HepG2 (cell line): Measurements from ENCODE around the gene TIMP3. TPM values are rescaled to one million over a fixed set of nuclear protein-coding genes. Genes with fewer than 3 reads are reported as not detected.

ENCODE experiments used
- ATF6 ChIP-seq: sonication (generic); formaldehyde crosslinking; conservative IDR thresholded peaks from 2 replicates; pipeline ENCODE4 v1.4.0; 2020; ENCODE audit warnings: missing genetic modification reagents
- BCL3 ChIP-seq: sonication (generic); formaldehyde crosslinking; IDR thresholded peaks from 2 replicates; pipeline ENCODE4 v1.5.1; 2020; ENCODE audit warnings: mild to moderate bottlenecking, missing genetic modification reagents, moderate library complexity
- CEBPB ChIP-seq: IDR thresholded peaks from 2 replicates; pipeline ENCODE4 v1.6.1; 2011; ENCODE audit warnings: low read depth, low read length, improper control_type of control experiment, borderline replicate concordance
- FOXK2 ChIP-seq: fragments of 450-650 bp; IDR thresholded peaks from 2 replicates; pipeline ENCODE4 v1.6.1; 2016
- HINFP ChIP-seq: sonication (generic); formaldehyde crosslinking; IDR thresholded peaks from 2 replicates; pipeline ENCODE4 v1.4.0; 2020; ENCODE audit warnings: low read depth, mild to moderate bottlenecking, missing genetic modification reagents
- HMG20A ChIP-seq: IDR thresholded peaks from 2 replicates; pipeline ENCODE4 v1.6.1; 2016; ENCODE audit warnings: borderline replicate concordance
- IKZF5 ChIP-seq: IDR thresholded peaks from 2 replicates; pipeline ENCODE4 v1.6.1; 2018; ENCODE audit warnings: missing genetic modification reagents, mild to moderate bottlenecking, missing compliant biosample characterization
- MAFF ChIP-seq: IDR thresholded peaks from 2 replicates; pipeline ENCODE4 v1.6.1; 2011; ENCODE audit warnings: low read depth, low read length, improper control_type of control experiment
- POGZ ChIP-seq: sonication (generic); formaldehyde crosslinking; IDR thresholded peaks from 2 replicates; pipeline ENCODE4 v1.4.0; 2020; ENCODE audit warnings: mild to moderate bottlenecking, missing genetic modification reagents
- PRPF4 ChIP-seq: fragments of 200-400 bp; formaldehyde crosslinking; IDR thresholded peaks from 2 replicates; pipeline ENCODE4 v1.6.1; 2016; ENCODE audit warnings: low read length, low read depth; ENCODE audit not compliant: poor library complexity, severe bottlenecking
- SCMH1 ChIP-seq: sonication (generic); formaldehyde crosslinking; IDR thresholded peaks from 2 replicates; pipeline ENCODE4 v1.9.0; 2021; ENCODE audit warnings: missing genetic modification reagents, mild to moderate bottlenecking, borderline replicate concordance
- TBX2 ChIP-seq: sonication (generic); formaldehyde crosslinking; IDR thresholded peaks from 2 replicates; pipeline ENCODE4 v1.5.0; 2020; ENCODE audit warnings: missing genetic modification reagents, mild to moderate bottlenecking, borderline replicate concordance
- TRIM24 ChIP-seq: sonication (generic); formaldehyde crosslinking; IDR thresholded peaks from 2 replicates; pipeline ENCODE4 v1.8.0; 2022; ENCODE audit warnings: mild to moderate bottlenecking, missing genetic modification reagents
- ZMYM4 ChIP-seq: sonication (generic); formaldehyde crosslinking; IDR thresholded peaks from 2 replicates; pipeline ENCODE4 v1.8.1; 2023; ENCODE audit warnings: mild to moderate bottlenecking, missing genetic modification reagents
- ZNF274 ChIP-seq: sonication (generic); formaldehyde crosslinking; IDR thresholded peaks from 2 replicates; pipeline ENCODE4 v1.5.1; 2020; ENCODE audit warnings: mild to moderate bottlenecking, missing genetic modification reagents
- ZNF282 ChIP-seq: fragments of 450-650 bp; IDR thresholded peaks from 2 replicates; pipeline ENCODE4 v1.6.1; 2018; ENCODE audit not compliant: partially characterized antibody
- ZNF550 ChIP-seq: sonication (generic); formaldehyde crosslinking; IDR thresholded peaks from 2 replicates; pipeline ENCODE4 v1.4.0; 2020; ENCODE audit warnings: mild to moderate bottlenecking, missing genetic modification reagents, borderline replicate concordance
- ZNF644 ChIP-seq: IDR thresholded peaks from 2 replicates; pipeline ENCODE4 v1.6.1; 2016; ENCODE audit warnings: low read depth
- ZNF746 ChIP-seq: sonication (generic); formaldehyde crosslinking; IDR thresholded peaks from 2 replicates; pipeline ENCODE4 v1.8.0; 2022; ENCODE audit warnings: mild to moderate bottlenecking, missing genetic modification reagents
- ZSCAN5A ChIP-seq: sonication (generic); formaldehyde crosslinking; IDR thresholded peaks from 2 replicates; pipeline ENCODE4 v1.8.0; 2022; ENCODE audit warnings: mild to moderate bottlenecking, missing genetic modification reagents, borderline replicate concordance
- polyA plus RNA-seq, 8 experiments: library from polyadenylated mRNA; depleted of rRNA in 3 of 8; stranded (reverse) in 7 of 8; unstranded in 1 of 8; fragments of >200 nt; fragmentation: Illumina TruSeq in 4 of 8; extraction: Trizol in 4 of 8; gene quantifications; 2 replicates each; pipeline versions ENCODE4 v1.2.1 to v1.2.3, GENCODE V29; 2011 to 2016; ENCODE audit warnings: low read depth in 4 of 8, missing spikeins in 1 of 8, mixed read lengths in 1 of 8; ENCODE audit not compliant: insufficient read depth in 1 of 8
- total RNA-seq, 5 experiments: library from RNA; depleted of rRNA; stranded (reverse); fragments of >200 nt; fragmentation: Illumina TruSeq; extraction: Trizol; gene quantifications; 2 replicates each; pipeline ENCODE4 v1.2.3, GENCODE V29; 2016; ENCODE audit warnings: low read depth in 1 of 5

The TIMP3 gene
- total and polyA plus RNA-seq, 2 of the 13 experiments (the other 11 are each of a cell fraction or from before 2014, with no cell fraction given), result 57.3 to 86.6 TPM

GRCh38 chr22:32789797-32790620, 11.5 kb upstream of the TIMP3 start (continued):
- TF ChIP-seq ZNF644 (CRISPR knock-in tag) (0 out of 2 replicates have a peak, but pooled peaks have one; percentile 9), SCMH1 (CRISPR knock-in tag) (no peak), CEBPB (no peak), POGZ (peak; percentile 59; the same call in 1 of the 2 replicates), PRPF4 (no peak), HINFP (CRISPR knock-in tag) (no peak), ZNF550 (CRISPR knock-in tag) (no peak), ZNF274 (CRISPR knock-in tag) (no peak), BCL3 (CRISPR knock-in tag) (no peak), ZNF282 (no peak), TBX2 (CRISPR knock-in tag) (peak; percentile 79), IKZF5 (CRISPR knock-in tag) (0 out of 2 replicates have a peak, but pooled peaks have one; percentile 50), MAFF (no peak), FOXK2 (no peak), ZSCAN5A (CRISPR knock-in tag) (no peak), HMG20A (peak; percentile 75; the same call in 1 of the 2 replicates), TRIM24 (CRISPR knock-in tag) (peak; percentile 21; the same call in 1 of the 2 replicates), ZNF746 (CRISPR knock-in tag) (no peak), ATF6 (no peak), ZMYM4 (CRISPR knock-in tag) (peak; percentile 60; the same call in 1 of the 2 replicates)
